Esophagus muscularis mucosa (tissue), 3 donors: ENCODE results near the gene CPT1C.

Experiments
- CTCF ChIP-seq, 3 experiments: fragments of 200-600 bp in 2 of 3; fragments of 450-650 bp in 1 of 3; sonication (generic) in 2 of 3; IDR thresholded peaks; one replicate each; pipeline ENCODE4 v1.5.1; 2017 to 2019; ENCODE audit warnings: antibody characterized with exemption in 3 of 3, mild to moderate bottlenecking in 2 of 3, moderate library complexity in 1 of 3
- EP300 ChIP-seq: sonication (generic); formaldehyde crosslinking; IDR thresholded peaks from one replicate; pipeline ENCODE4 v1.6.1; 2017; ENCODE audit warnings: antibody characterized with exemption

GRCh38 chr19:49660338-49660961 lies 30.5 kb upstream of the CPT1C start:
- no peak for TF ChIP-seq EP300
- TF ChIP-seq CTCF (IDR thresholded peaks at IDR 0.05), result no peak
